Caco-2 (cell line): Measurements from ENCODE around the gene NAPSA. TPM values are rescaled to one million over a fixed set of nuclear protein-coding genes. Genes with fewer than 3 reads are reported as not detected.
A peak's percentile ranks its signal among the peaks of the same experiment; 100 is the strongest.

Experiments used
- BruUV-seq: library from RNA; stranded (reverse); fragments of 400-500 nt; replicated peaks from 2 replicates; lab custom pipeline; 2021; lab: Mats Ljungman, UMichigan
- CTCF ChIA-PET: fragments of 300-600 bp; sonication (Branson Sonifier 250); formaldehyde crosslinking; loops from one replicate; lab custom pipeline; 2022; ENCODE audit warnings: antibody characterized with exemption; lab: Charles Lee
- POLR2A ChIA-PET: fragments of 300-600 bp; sonication (Branson Sonifier 250); formaldehyde crosslinking; loops from one replicate; lab custom pipeline; 2022; ENCODE audit warnings: antibody characterized with exemption; lab: Charles Lee
- DNase-seq, 2 experiments: peaks; one replicate each; pipeline versions ENCODE4 v3.0.0 to v3.0.0-alpha.2; 2020 to 2022
- H3K27me3 ChIP-seq: replicated peaks from 2 replicates; pipeline ENCODE4 v1.6.0; 2011; ENCODE audit warnings: low read length; ENCODE audit not compliant: control insufficient read depth, insufficient read depth
- H3K36me3 ChIP-seq: 2 replicates; pipeline ENCODE4 v1.5.1; 2011; ENCODE audit warnings: low read length; ENCODE audit not compliant: control insufficient read depth, insufficient read depth
- H3K4me1 ChIP-seq: fragments of 250-450 bp; sonication (Bioruptor Pico); 2 replicates; pipeline ENCODE4 v1.5.1; 2020; ENCODE audit warnings: mild to moderate bottlenecking
- H3K4me3 ChIP-seq: 2 replicates; pipeline ENCODE4 v1.5.1; 2011; ENCODE audit warnings: low read depth, mild to moderate bottlenecking, control low read depth, low read length
- H3K9me3 ChIP-seq: fragments of 250-450 bp; sonication (Bioruptor Pico); 2 replicates; pipeline ENCODE4 v1.5.1; 2020; ENCODE audit warnings: mild to moderate bottlenecking, moderate library complexity
- H3K27ac Mint-ChIP-seq: one replicate; pipeline ENCODE4 v1.8.0; 2022; ENCODE audit warnings: mixed read lengths; ENCODE audit not compliant: unreplicated experiment
- H3K27me3 Mint-ChIP-seq: one replicate; pipeline ENCODE4 v1.8.0; 2022; ENCODE audit warnings: mixed read lengths; ENCODE audit not compliant: insufficient read depth, unreplicated experiment
- H3K36me3 Mint-ChIP-seq: one replicate; pipeline ENCODE4 v1.8.0; 2022; ENCODE audit warnings: mild to moderate bottlenecking, mixed read lengths; ENCODE audit not compliant: insufficient read depth, unreplicated experiment
- H3K4me1 Mint-ChIP-seq: one replicate; pipeline ENCODE4 v1.8.0; 2022; ENCODE audit warnings: low read depth, mixed read lengths; ENCODE audit not compliant: unreplicated experiment
- H3K4me3 Mint-ChIP-seq: one replicate; pipeline ENCODE4 v1.8.0; 2022; ENCODE audit warnings: mild to moderate bottlenecking, moderate library complexity, mixed read lengths; ENCODE audit not compliant: unreplicated experiment
- H3K9me3 Mint-ChIP-seq: one replicate; pipeline ENCODE4 v1.8.0; 2022; ENCODE audit warnings: mixed read lengths; ENCODE audit not compliant: unreplicated experiment
- intact Hi-C: fragments of 100-400 bp; cut with micrococcal nuclease; formaldehyde crosslinking; loops from one replicate; pipeline ENCODE4 v1.10.0; 2022; ENCODE audit not compliant: unreplicated experiment
- total RNA-seq: library from RNA; stranded (reverse); gene quantifications from 2 replicates; pipeline ENCODE4 v1.2.3, GENCODE V29; 2022
- TF ChIP-seq, protein P1 (sequence below), 2 experiments: fragments of 200-600 bp in 1 of 2; IDR thresholded peaks; 1 replicate in 1 of 2; 2 replicates in 1 of 2; pipeline versions ENCODE4 v1.5.1 to v1.8.0; 2011 to 2022; ENCODE audit warnings: antibody characterized with exemption in 1 of 2, control low read depth in 1 of 2, inconsistent platforms in 1 of 2, low read depth in 1 of 2, low read length in 1 of 2, mild to moderate bottlenecking in 1 of 2, moderate library complexity in 1 of 2; ENCODE audit not compliant: insufficient read depth in 1 of 2, severe bottlenecking in 1 of 2, unreplicated experiment in 1 of 2

NAPSA gene
- total RNA-seq, 1 experiment from 2014 or later, result 1.2 TPM

DNA sequence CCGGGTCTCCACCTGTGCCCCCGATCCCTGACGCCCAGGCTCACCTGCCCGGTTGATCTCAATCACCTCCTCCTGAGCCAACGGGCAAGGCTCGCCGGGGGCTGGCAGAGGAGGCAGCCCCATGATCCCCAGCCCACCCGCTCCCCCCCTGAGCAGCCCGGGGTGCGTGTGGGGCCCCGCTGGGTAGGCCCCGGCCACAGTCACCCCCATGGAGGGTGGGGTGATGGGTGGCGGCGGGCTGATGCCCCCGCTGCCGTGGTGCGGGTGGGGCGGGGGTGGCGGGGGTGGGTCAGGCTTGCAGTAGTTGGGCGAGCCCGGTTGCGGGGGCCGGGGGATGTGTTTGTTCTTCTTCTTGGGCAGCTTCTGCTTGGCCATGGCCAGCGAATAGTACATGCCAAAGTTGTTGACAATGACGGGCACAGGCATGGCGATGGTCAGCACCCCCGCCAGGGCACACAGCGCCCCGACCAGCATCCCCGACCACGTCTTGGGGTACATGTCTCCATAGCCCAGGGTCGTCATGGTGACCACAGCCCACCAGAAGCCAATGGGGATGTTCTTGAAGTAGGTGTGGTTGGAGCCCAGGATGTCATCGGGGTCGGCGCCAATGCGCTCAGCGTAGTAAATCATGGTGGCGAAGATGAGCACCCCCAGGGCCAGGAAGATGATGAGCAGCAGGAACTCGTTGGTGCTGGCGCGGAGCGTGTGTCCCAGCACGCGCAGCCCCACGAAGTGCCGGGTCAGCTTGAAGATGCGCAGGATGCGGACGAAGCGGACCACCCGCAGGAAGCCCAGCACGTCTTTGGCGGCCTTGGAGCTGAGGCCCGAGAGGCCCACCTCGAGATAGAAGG is 42.3 kb downstream of the NAPSA start:
- Histone ChIP-seq H3K4me1 (peaks cover 16% of the 10 kb centered on the region), H3K9me3 (no peaks in the 10 kb centered on the region), H3K4me3 (no peak overlapping the region), H3K27me3 (no peaks in the 10 kb centered on the region), H3K36me3 (no peaks in the 10 kb centered on the region)
- TF ChIP-seq, protein P1, sequence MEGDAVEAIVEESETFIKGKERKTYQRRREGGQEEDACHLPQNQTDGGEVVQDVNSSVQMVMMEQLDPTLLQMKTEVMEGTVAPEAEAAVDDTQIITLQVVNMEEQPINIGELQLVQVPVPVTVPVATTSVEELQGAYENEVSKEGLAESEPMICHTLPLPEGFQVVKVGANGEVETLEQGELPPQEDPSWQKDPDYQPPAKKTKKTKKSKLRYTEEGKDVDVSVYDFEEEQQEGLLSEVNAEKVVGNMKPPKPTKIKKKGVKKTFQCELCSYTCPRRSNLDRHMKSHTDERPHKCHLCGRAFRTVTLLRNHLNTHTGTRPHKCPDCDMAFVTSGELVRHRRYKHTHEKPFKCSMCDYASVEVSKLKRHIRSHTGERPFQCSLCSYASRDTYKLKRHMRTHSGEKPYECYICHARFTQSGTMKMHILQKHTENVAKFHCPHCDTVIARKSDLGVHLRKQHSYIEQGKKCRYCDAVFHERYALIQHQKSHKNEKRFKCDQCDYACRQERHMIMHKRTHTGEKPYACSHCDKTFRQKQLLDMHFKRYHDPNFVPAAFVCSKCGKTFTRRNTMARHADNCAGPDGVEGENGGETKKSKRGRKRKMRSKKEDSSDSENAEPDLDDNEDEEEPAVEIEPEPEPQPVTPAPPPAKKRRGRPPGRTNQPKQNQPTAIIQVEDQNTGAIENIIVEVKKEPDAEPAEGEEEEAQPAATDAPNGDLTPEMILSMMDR (IDR thresholded peaks at IDR 0.05; ENCODE audit: insufficient read depth in 1 of 2, low read depth in 1 of 2, low read length in 1 of 2, severe bottlenecking in 1 of 2, unreplicated experiment in 1 of 2), result no peak
- ChIA-PET CTCF (no interaction called here), POLR2A (no interaction called here)
- peaks cover 13% of the 10 kb centered on the region for H3K27me3 Mint-ChIP-seq
- H3K4me1 Mint-ChIP-seq, result peaks cover 17% of the 10 kb centered on the region
- H3K9me3 Mint-ChIP-seq, result no peaks in the 10 kb centered on the region
- no peak overlapping the region for H3K27ac Mint-ChIP-seq
- H3K4me3 Mint-ChIP-seq, result no peak overlapping the region
- DNase-seq, result no peak
- BruUV-seq, result no TSS peak
- intact Hi-C loops, result no loop called here
- peaks cover 48% of the 10 kb centered on the region for H3K36me3 Mint-ChIP-seq

DNA sequence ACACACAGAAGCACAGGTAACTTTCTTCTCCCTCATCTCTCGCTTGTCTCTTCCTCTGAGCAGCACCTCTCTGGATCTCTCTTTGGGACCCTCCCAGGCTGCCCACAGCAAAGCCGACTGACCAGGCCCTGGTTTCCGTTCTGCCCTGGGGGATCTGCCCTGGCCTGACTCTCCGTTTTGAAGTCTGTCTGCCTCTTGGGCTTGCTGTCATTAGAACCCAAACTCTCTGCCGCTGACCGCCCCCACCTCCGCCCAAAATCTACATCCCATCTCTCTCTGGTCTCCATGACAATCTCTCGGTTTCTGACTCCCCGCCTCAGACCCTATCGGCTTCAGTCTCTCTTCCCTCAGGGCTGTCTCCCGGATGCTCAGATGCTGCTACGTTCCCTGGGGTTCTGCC is 43.2 kb downstream of the NAPSA start:
- H3K36me3 ChIP-seq, result no peaks in the 10 kb centered on the region
- H3K4me3 ChIP-seq, result no peak overlapping the region
- intact Hi-C loops, result no loop called here
- peaks cover 7% of the 10 kb centered on the region for H3K27me3 Mint-ChIP-seq
- DNase-seq, result no peak
- peaks cover 9% of the 10 kb centered on the region for H3K4me1 Mint-ChIP-seq
- CTCF ChIA-PET, result no interaction called here
- no peaks in the 10 kb centered on the region for H3K9me3 Mint-ChIP-seq
- BruUV-seq, result no TSS peak
- peaks cover 52% of the 10 kb centered on the region for H3K36me3 Mint-ChIP-seq
- TF ChIP-seq, protein P1 (IDR thresholded peaks at IDR 0.05; ENCODE audit: insufficient read depth in 1 of 2, low read depth in 1 of 2, low read length in 1 of 2, severe bottlenecking in 1 of 2, unreplicated experiment in 1 of 2), result no peak
- no peak overlapping the region for H3K4me3 Mint-ChIP-seq
- no peaks in the 10 kb centered on the region for H3K9me3 ChIP-seq
- H3K27ac Mint-ChIP-seq, result peak overlapping the region; percentile 12
- POLR2A ChIA-PET, result interaction anchor here (0.5 kb wide), 1 partner anchor 8 kb away, joined by 3 read pairs; no protein-coding TSS in a partner anchor
- H3K27me3 ChIP-seq, result no peaks in the 10 kb centered on the region
- H3K4me1 ChIP-seq, result peaks cover 12% of the 10 kb centered on the region

DNA sequence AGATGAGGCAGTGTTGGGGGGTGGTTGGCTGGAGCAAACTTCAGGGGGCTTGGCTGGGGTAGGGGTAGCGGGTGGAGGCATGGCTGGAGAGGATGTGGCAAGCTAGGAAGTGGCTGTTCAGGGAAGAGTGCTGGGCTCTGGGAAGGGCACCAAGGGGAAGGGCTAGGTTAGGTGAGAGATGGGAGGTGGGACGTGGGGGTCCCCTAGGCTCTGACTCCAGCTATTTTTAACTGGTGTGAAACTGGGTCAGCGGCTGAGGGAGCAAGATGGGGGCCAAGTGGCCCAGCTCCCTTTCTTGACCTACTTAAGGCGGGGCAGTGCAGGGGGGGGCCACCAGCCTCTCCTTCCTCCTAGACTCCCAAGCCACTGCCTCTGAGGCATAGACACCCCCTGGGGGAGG is 43.6 kb downstream of the NAPSA start:
- ChIA-PET POLR2A (no interaction called here), CTCF (no interaction called here)
- Histone ChIP-seq H3K9me3 (no peaks in the 10 kb centered on the region), H3K4me3 (no peak overlapping the region), H3K4me1 (peaks cover 12% of the 10 kb centered on the region), H3K36me3 (no peaks in the 10 kb centered on the region), H3K27me3 (no peaks in the 10 kb centered on the region)
- peak overlapping the region; percentile 12 for H3K27ac Mint-ChIP-seq
- intact Hi-C loops, result no loop called here
- TF ChIP-seq, protein P1 (IDR thresholded peaks at IDR 0.05; ENCODE audit: insufficient read depth in 1 of 2, low read depth in 1 of 2, low read length in 1 of 2, severe bottlenecking in 1 of 2, unreplicated experiment in 1 of 2), result no peak
- H3K9me3 Mint-ChIP-seq, result no peaks in the 10 kb centered on the region
- H3K4me1 Mint-ChIP-seq, result peaks cover 5% of the 10 kb centered on the region
- no peak overlapping the region for H3K4me3 Mint-ChIP-seq
- H3K36me3 Mint-ChIP-seq, result peaks cover 49% of the 10 kb centered on the region
- BruUV-seq, result no TSS peak
- H3K27me3 Mint-ChIP-seq, result peaks cover 3% of the 10 kb centered on the region
- DNase-seq, result no peak
